Epithelial cell of esophagus (primary cell): ENCODE measurements around the gene CRYAB.

Experiments
- DNase-seq: peaks from one replicate; pipeline ENCODE4 v3.0.0; 2010; ENCODE audit warnings: low read depth
- H3K4me3 ChIP-seq: 2 replicates; pipeline ENCODE4 v1.5.1; 2011; ENCODE audit warnings: mild to moderate bottlenecking, low read length, control low read depth
- CTCF ChIP-seq: IDR thresholded peaks from 2 replicates; pipeline ENCODE4 v1.5.1; 2011; ENCODE audit warnings: low read depth, mild to moderate bottlenecking, low read length, control low read depth, inconsistent platforms; ENCODE audit not compliant: insufficient read depth; ENCODE audit errors: missing control alignments

The CRYAB gene

GRCh38 chr11:111882202-111882601 lies 29.4 kb downstream of the CRYAB start:
- no peak for TF ChIP-seq CTCF

DNA sequence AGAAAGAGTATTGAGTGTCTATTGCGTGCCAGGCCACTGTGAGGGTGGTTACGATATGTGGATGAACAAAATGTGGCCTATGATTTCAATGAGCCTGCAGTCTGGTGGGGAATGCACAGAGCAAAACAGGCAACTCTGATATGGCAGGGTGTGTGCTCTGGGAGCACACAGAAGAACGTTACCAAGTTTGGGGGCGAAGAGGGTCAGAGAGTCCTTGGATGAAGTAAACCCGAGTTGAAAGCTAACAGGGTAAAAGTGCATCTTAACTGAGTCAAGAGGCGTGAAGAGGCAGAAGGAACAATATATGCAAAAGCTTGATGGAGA lies 32.0 kb downstream of the CRYAB start:
- no peak for TF ChIP-seq CTCF
- DNase-seq = no peak
- peak overlapping the region; percentile 75 for H3K4me3 ChIP-seq

More at GRCh38 chr11:111882202-111882601, 29.4 kb downstream of the CRYAB start:
- no peak overlapping the region for H3K4me3 ChIP-seq
- DNase-seq = no peak

DNA sequence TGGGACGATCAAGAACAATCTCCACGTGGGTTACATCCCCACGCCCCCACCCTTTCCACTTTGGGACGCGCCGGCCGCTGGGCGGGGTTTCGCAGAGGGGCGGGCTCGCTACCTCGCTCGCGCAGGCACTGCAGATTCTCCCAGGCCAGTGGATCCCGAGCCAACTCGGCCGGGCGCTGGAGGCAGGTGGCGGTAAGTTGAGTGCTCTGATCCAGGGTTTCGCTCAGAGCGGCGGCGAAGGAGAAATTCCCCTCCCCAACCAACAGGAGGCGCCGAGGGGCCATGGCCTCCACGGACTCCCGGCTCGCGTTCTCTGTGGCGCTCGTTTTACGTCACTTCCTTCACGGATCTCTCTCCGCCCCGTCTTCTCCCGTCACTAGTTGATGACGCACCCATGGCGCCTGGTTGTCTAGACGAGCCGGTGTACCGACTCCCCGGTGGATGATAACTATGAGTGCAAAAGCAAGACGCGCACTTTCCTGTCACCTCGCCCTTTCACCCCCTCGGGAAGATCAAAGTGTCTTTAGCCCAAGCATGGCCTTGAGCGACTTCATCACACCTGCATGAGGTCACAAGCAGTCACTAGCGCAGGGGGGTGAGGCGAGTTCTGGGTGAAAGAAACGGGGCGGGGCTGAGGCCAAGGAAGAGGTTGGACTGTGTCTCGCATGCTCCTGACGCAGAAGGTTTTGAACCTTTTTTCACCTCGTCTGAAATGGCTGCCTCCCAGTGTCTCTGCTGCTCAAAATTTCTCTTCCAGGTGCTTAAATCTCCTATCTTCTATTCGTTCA lies 32.5 kb downstream of the CRYAB start, which contains the start of the genes CFAP68 and FDXACB1:
Gene CFAP68, plus strand, starts transcription at position 693 of the 788 bp plus-strand sequence. Its CDS starts 20 bp downstream, at position 713.
Gene FDXACB1, minus strand, starts transcription at position 317 of the 788 bp plus-strand sequence. Its CDS starts 33 bp downstream, at position 284.
- DNase-seq = peak; percentile 98
- peak within 1 kb of the TSS; percentile 75 for H3K4me3 ChIP-seq
- TF ChIP-seq CTCF = peak; percentile 92

DNA sequence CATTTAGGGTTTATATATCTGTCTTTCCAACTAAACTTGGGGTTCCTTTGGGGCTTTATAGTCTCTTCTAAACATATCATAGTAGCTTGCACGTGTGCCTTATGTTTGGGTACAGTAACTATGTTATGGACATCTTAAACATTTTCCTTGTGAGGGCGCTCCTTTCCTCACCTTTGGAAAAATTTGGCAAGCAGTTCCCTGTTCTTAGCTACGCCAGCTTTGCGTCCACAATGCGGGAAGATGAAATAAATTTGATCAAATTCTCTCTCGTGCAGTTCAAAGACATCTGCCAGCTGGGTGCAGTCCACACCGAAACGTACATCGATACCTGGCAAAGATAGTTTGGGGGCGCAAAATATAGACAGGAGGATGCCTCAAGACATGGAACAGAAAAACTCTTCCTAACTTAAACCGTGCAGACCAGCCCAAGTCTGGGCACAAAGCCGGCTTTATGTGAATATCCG lies 33.2 kb downstream of the CRYAB start:
- TF ChIP-seq CTCF = peak; percentile 9
- peak; percentile 54 for DNase-seq
- peak overlapping the region; percentile 75 for H3K4me3 ChIP-seq

DNA sequence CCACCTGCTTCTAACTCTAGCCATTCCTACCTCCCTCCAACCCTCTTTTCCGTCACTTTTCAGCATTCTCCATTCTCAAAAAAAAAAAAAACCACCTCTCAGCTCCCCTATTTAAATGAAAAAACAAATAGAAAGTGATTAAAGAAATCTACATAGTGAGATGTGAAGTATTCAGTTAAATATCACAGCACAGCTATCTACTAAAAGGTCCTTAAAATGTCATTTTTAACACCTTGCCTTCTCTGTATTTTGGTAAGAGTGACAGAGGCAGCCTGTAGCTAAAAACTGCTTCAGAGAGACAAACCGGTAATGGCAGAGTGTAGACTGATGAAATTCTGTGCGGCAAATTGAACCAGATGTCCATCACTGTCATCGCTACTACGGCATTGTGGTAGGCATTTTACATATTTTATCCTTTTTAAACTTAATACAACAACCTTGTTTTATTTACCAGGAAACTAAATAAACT lies 39.8 kb downstream of the CRYAB start:
- no peak for TF ChIP-seq CTCF
- H3K4me3 ChIP-seq = peak overlapping the region; percentile 84
- DNase-seq = no peak

- DNase-seq = peak; percentile 85
- peak; percentile 68 for TF ChIP-seq CTCF
- peak within 1 kb of the TSS; percentile 84 for H3K4me3 ChIP-seq
Measured at GRCh38 chr11:111870886-111871692, 40.5 kb downstream of the CRYAB start, which contains the start of gene ALG9. TSS of gene ALG9 (minus strand) at chr11:111871581. CDS start at chr11:111871482, 99 bp downstream.
